Liver (tissue), 9 donors: ENCODE measurements around the gene PHF2. TPM values are rescaled to one million over a fixed set of nuclear protein-coding genes. Genes with fewer than 3 reads are reported as not detected.

ENCODE experiments used
- DNase-seq: peaks from one replicate; pipeline ENCODE4 v3.0.0-alpha.2; 2017; ENCODE audit warnings: low spot score
- H3K27ac ChIP-seq, 2 donors: one replicate each; pipeline ENCODE4 v1.7.0; 2013; ENCODE audit warnings: inconsistent platforms in 2 of 2, low read length in 2 of 2, control low read depth in 1 of 2, low read depth in 1 of 2, mild to moderate bottlenecking in 1 of 2
- H3K27me3 ChIP-seq, 4 donors: one replicate each; pipeline versions ENCODE4 v1.6.1 to v1.7.0; 2013; ENCODE audit warnings: low read length in 3 of 4, inconsistent platforms in 1 of 4, mild to moderate bottlenecking in 1 of 4, moderate library complexity in 1 of 4; ENCODE audit not compliant: control insufficient read depth in 4 of 4, insufficient read depth in 4 of 4
- H3K36me3 ChIP-seq, 4 donors: one replicate each; pipeline versions ENCODE4 v1.6.1 to v1.7.0; 2013; ENCODE audit warnings: low read length in 3 of 4, mild to moderate bottlenecking in 3 of 4, low read depth in 1 of 4, moderate library complexity in 1 of 4; ENCODE audit not compliant: control insufficient read depth in 4 of 4, insufficient read depth in 3 of 4
- H3K4me1 ChIP-seq, 4 donors: one replicate each; pipeline versions ENCODE4 v1.6.1 to v1.7.0; 2013; ENCODE audit warnings: low read length in 3 of 4, mild to moderate bottlenecking in 3 of 4, moderate library complexity in 1 of 4; ENCODE audit not compliant: control insufficient read depth in 4 of 4, insufficient read depth in 4 of 4
- H3K4me3 ChIP-seq, 3 donors: one replicate each; pipeline versions ENCODE4 v1.6.1 to v1.7.0; 2013; ENCODE audit warnings: low read length in 3 of 3, control low read depth in 1 of 3, low read depth in 1 of 3, mild to moderate bottlenecking in 1 of 3
- H3K9ac ChIP-seq, 2 donors: one replicate each; pipeline ENCODE4 v1.7.0; 2013; ENCODE audit warnings: low read length in 2 of 2, mild to moderate bottlenecking in 2 of 2, moderate library complexity in 2 of 2, control low read depth in 1 of 2, low read depth in 1 of 2
- H3K9me3 ChIP-seq, 4 donors: one replicate each; pipeline versions ENCODE4 v1.6.1 to v1.7.0; 2013; ENCODE audit warnings: low read length in 3 of 4; ENCODE audit not compliant: control insufficient read depth in 4 of 4
- ATF3 ChIP-seq: IDR thresholded peaks from 2 replicates; pipeline ENCODE4 v1.6.1; 2016; ENCODE audit warnings: antibody characterized with exemption
- CTCF ChIP-seq: fragments of 150-350 bp; IDR thresholded peaks from 2 replicates; pipeline ENCODE4 v1.5.1; 2017; ENCODE audit warnings: improper control_type of control experiment, low read depth, low read length; ENCODE audit not compliant: missing input control
- EGR1 ChIP-seq, 2 donors: IDR thresholded peaks; 2 replicates each; pipeline ENCODE4 v1.6.1; 2016 to 2018; ENCODE audit warnings: antibody characterized with exemption in 2 of 2, low read depth in 2 of 2
- FOXA1 ChIP-seq: IDR thresholded peaks from 2 replicates; pipeline ENCODE4 v1.6.1; 2016; ENCODE audit warnings: antibody characterized with exemption
- FOXA2 ChIP-seq: IDR thresholded peaks from 2 replicates; pipeline ENCODE4 v1.6.1; 2016; ENCODE audit warnings: antibody characterized with exemption
- GABPA ChIP-seq, 2 donors: IDR thresholded peaks in 1 of 2; conservative IDR thresholded peaks in 1 of 2; 2 replicates each; pipeline ENCODE4 v1.6.1; 2016; ENCODE audit warnings: antibody characterized with exemption in 2 of 2, mild to moderate bottlenecking in 1 of 2, moderate library complexity in 1 of 2
- HNF4A ChIP-seq, 2 donors: conservative IDR thresholded peaks; 2 replicates each; pipeline ENCODE4 v1.6.1; 2016; ENCODE audit warnings: antibody characterized with exemption in 2 of 2, mild to moderate bottlenecking in 2 of 2
- HNF4G ChIP-seq: IDR thresholded peaks from 2 replicates; pipeline ENCODE4 v1.6.1; 2016; ENCODE audit warnings: antibody characterized with exemption
- JUND ChIP-seq, 2 donors: IDR thresholded peaks; 2 replicates each; pipeline ENCODE4 v1.6.1; 2016; ENCODE audit warnings: antibody characterized with exemption in 2 of 2
- MAX ChIP-seq: IDR thresholded peaks from 2 replicates; pipeline ENCODE4 v1.6.1; 2016; ENCODE audit warnings: antibody characterized with exemption
- NR2F2 ChIP-seq: IDR thresholded peaks from 2 replicates; pipeline ENCODE4 v1.6.1; 2016; ENCODE audit warnings: antibody characterized with exemption
- RAD21 ChIP-seq, 2 donors: IDR thresholded peaks; 2 replicates each; pipeline ENCODE4 v1.6.1; 2016; ENCODE audit warnings: antibody characterized with exemption in 2 of 2, mild to moderate bottlenecking in 2 of 2
- REST ChIP-seq: IDR thresholded peaks from 2 replicates; pipeline ENCODE4 v1.6.1; 2016; ENCODE audit warnings: antibody characterized with exemption, mild to moderate bottlenecking
- RXRA ChIP-seq, 2 donors: IDR thresholded peaks; 2 replicates each; pipeline ENCODE4 v1.6.1; 2017 to 2018; ENCODE audit warnings: antibody characterized with exemption in 2 of 2, mild to moderate bottlenecking in 1 of 2
- SP1 ChIP-seq: IDR thresholded peaks from 2 replicates; pipeline ENCODE4 v1.6.1; 2018; ENCODE audit warnings: antibody characterized with exemption, mild to moderate bottlenecking
- YY1 ChIP-seq: IDR thresholded peaks from 2 replicates; pipeline ENCODE4 v1.6.1; 2016; ENCODE audit warnings: antibody characterized with exemption, mild to moderate bottlenecking
- ZBTB33 ChIP-seq: IDR thresholded peaks from 2 replicates; pipeline ENCODE4 v1.6.1; 2016; ENCODE audit warnings: antibody characterized with exemption
- WGBS: extraction: QIAGEN DNeasy Blood & Tissue Kit; methylation state at CpG from one replicate; pipeline ENCODE4 v1.1.7; 2013; 5-methylcytosine and 5-hydroxymethylcytosine counted together
- polyA plus RNA-seq, 2 donors: library from polyadenylated mRNA; stranded (reverse) in 1 of 2; unstranded in 1 of 2; fragments of 200-250 nt in 1 of 2; fragments of >200 nt in 1 of 2; fragmentation: Nextera tagmentation in 1 of 2; extraction: Ambion mirVana in 1 of 2; gene quantifications; one replicate each; pipeline versions ENCODE4 v1.2.1 to v1.2.3, GENCODE V29; 2013 to 2015
- total RNA-seq, 2 donors: library from RNA; depleted of rRNA; stranded (reverse); fragments of >200 nt; gene quantifications; one replicate each; pipeline ENCODE4 v1.2.3, GENCODE V29; 2014
- donor health status: healthy.
- donor health status: healthy.
- donor health status: healthy.
- donor health status: healthy.
- donor health status: healthy.

PHF2 gene
- total and polyA plus RNA-seq, 4 donors: 2.3 to 8.6 (median 6.7) TPM

- H3K9ac ChIP-seq: peak overlapping the region in 1 of 2 donors; percentile 14
- peaks cover 0 to 4% (median 0%) of the 10 kb centered on the region in 4 donors for H3K9me3 ChIP-seq
- no peaks in the 10 kb centered on the region for H3K36me3 ChIP-seq
- H3K27ac ChIP-seq: no peak overlapping the region
- no peak overlapping the region for H3K4me3 ChIP-seq
- peaks cover 5 to 24% (median 17%) of the 10 kb centered on the region in 4 donors for H3K4me1 ChIP-seq
- WGBS: 93% methylated on average over 9 of the region's 9 CpGs
- TF ChIP-seq HNF4G: no peak
- no peak for TF ChIP-seq FOXA2
- TF ChIP-seq FOXA1: no peak
- TF ChIP-seq SP1: no peak
- TF ChIP-seq ATF3: no peak
- no peak for TF ChIP-seq RAD21 (IDR thresholded peaks at IDR 0.05)
- no peak for TF ChIP-seq MAX
- no peak for TF ChIP-seq CTCF
- TF ChIP-seq EGR1 (IDR thresholded peaks at IDR 0.05; ENCODE audit: low read depth in 2 of 2): no peak
- TF ChIP-seq RXRA (IDR thresholded peaks at IDR 0.05): no peak
- no peak for TF ChIP-seq NR2F2
- no peak for TF ChIP-seq YY1
- no peak for TF ChIP-seq JUND (IDR thresholded peaks at IDR 0.05)
- no peak for TF ChIP-seq HNF4A (conservative IDR thresholded peaks at IDR 0.05)
- no peak for TF ChIP-seq REST
- no peak for TF ChIP-seq ZBTB33
- TF ChIP-seq GABPA (IDR thresholded peaks at IDR 0.05 in 1 of 2, conservative IDR thresholded peaks at IDR 0.05 in 1 of 2): no peak
- no peak for DNase-seq
- H3K27me3 ChIP-seq: no peaks in the 10 kb centered on the region
Observed at GRCh38 chr9:93574091-93574899, 2.1 kb upstream of the PHF2 start.
